Measurements from ENCODE around the gene PLA2G2F. TPM values are rescaled to one million over a fixed set of nuclear protein-coding genes. Genes with fewer than 3 reads are reported as not detected.

The PLA2G2F gene
- total RNA-seq, 2 experiments from 2014 or later, result not detected

- ChIA-PET POLR2A (no interaction called here), CTCF (no interaction called here)
Observed at GRCh38 chr1:20160034-20160433, 20.9 kb downstream of the PLA2G2F start.

- ChIA-PET CTCF (interaction anchor here (1.0 to 1.5 kb wide), 2 partner anchors 9 to 31 kb away, joined by 3 to 6 read pairs; no protein-coding TSS in a partner anchor), POLR2A (no interaction called here)
Observed at GRCh38 chr1:20164694-20165202, 25.6 kb downstream of the PLA2G2F start.

- POLR2A ChIA-PET, result no interaction called here
Observed at GRCh38 chr1:20165522-20165951, 26.4 kb downstream of the PLA2G2F start.

GRCh38 chr1:20166051-20166450, 26.9 kb downstream of the PLA2G2F start:
- POLR2A ChIA-PET, result no interaction called here

More at GRCh38 chr1:20165522-20165951, 26.4 kb downstream of the PLA2G2F start:
- CTCF ChIA-PET, result interaction anchor here (0.5 to 1.5 kb wide), 4 partner anchors 14 to 90 kb away, joined by 3 to 6 read pairs (median 3); no protein-coding TSS in a partner anchor

GRCh38 chr1:20167126-20167525, 28.0 kb downstream of the PLA2G2F start:
- POLR2A ChIA-PET, result no interaction called here
- CTCF ChIA-PET, result interaction anchor here (0.6 kb wide), 1 partner anchor 386 kb away, joined by 3 read pairs; no protein-coding TSS in a partner anchor

More at GRCh38 chr1:20166051-20166450, 26.9 kb downstream of the PLA2G2F start:
- CTCF ChIA-PET, result interaction anchor here (0.9 to 1.5 kb wide), 3 partner anchors 13 to 30 kb away, joined by 3 to 6 read pairs (median 3); no protein-coding TSS in a partner anchor

- ChIA-PET CTCF (no interaction called here), POLR2A (no interaction called here)
Observed at GRCh38 chr1:20168564-20169491, 29.7 kb downstream of the PLA2G2F start.

- POLR2A ChIA-PET, result no interaction called here
- CTCF ChIA-PET, result no interaction called here
Observed at GRCh38 chr1:20169932-20170331, 30.8 kb downstream of the PLA2G2F start.

- CTCF ChIA-PET, result interaction anchor here (2.5 kb wide), 1 partner anchor 23 kb away, joined by 7 read pairs; no protein-coding TSS in a partner anchor
- POLR2A ChIA-PET, result interaction anchor here (0.7 kb wide), 1 partner anchor 15 kb away, joined by 3 read pairs; no protein-coding TSS in a partner anchor
Observed at GRCh38 chr1:20172033-20172590, 33.0 kb downstream of the PLA2G2F start.

GRCh38 chr1:20174937-20175666, 36.0 kb downstream of the PLA2G2F start:
- ChIA-PET POLR2A (no interaction called here), CTCF (no interaction called here)

- POLR2A ChIA-PET, result interaction anchor here (0.7 kb wide), 1 partner anchor 863 kb away, joined by 3 read pairs; no protein-coding TSS in a partner anchor
- CTCF ChIA-PET, result interaction anchor here (0.5 to 0.9 kb wide), 3 partner anchors 13 to 466 kb away, joined by 3 read pairs; no protein-coding TSS in a partner anchor
Observed at GRCh38 chr1:20178634-20179370, 39.7 kb downstream of the PLA2G2F start.

GRCh38 chr1:20179371-20180128, 40.4 kb downstream of the PLA2G2F start:
- ChIA-PET POLR2A (interaction anchor here (0.7 kb wide), 1 partner anchor 864 kb away, joined by 3 read pairs; no protein-coding TSS in a partner anchor), CTCF (interaction anchor here (0.6 to 1.0 kb wide), 3 partner anchors 14 to 33 kb away, joined by 3 to 5 read pairs (median 3); no protein-coding TSS in a partner anchor)

- ChIA-PET POLR2A (no interaction called here), CTCF (interaction anchor here (0.6 to 1.6 kb wide), 3 partner anchors 15 to 32 kb away, joined by 3 to 5 read pairs (median 5); no protein-coding TSS in a partner anchor)
Observed at GRCh38 chr1:20180129-20180843, 41.2 kb downstream of the PLA2G2F start.

GRCh38 chr1:20180844-20181207, 41.7 kb downstream of the PLA2G2F start:
- ChIA-PET POLR2A (no interaction called here), CTCF (interaction anchor here (1.6 kb wide), 1 partner anchor 14 kb away, joined by 5 read pairs; no protein-coding TSS in a partner anchor)

GRCh38 chr1:20182415-20182814, 43.3 kb downstream of the PLA2G2F start:
- POLR2A ChIA-PET, result no interaction called here
- CTCF ChIA-PET, result interaction anchor here (1.3 to 1.6 kb wide), 2 partner anchors 13 to 30 kb away, joined by 3 to 5 read pairs; no protein-coding TSS in a partner anchor

- POLR2A ChIA-PET, result no interaction called here
- CTCF ChIA-PET, result interaction anchor here (1.3 to 1.6 kb wide), 2 partner anchors 12 to 30 kb away, joined by 3 to 5 read pairs; no protein-coding TSS in a partner anchor
Observed at GRCh38 chr1:20183035-20183434, 43.9 kb downstream of the PLA2G2F start.

- CTCF ChIA-PET, result interaction anchor here (0.6 to 1.6 kb wide), 2 partner anchors 12 kb away, joined by 3 to 5 read pairs; no protein-coding TSS in a partner anchor
Observed at GRCh38 chr1:20183616-20184271, 44.6 kb downstream of the PLA2G2F start.

More at GRCh38 chr1:20183616-20184271, 44.6 kb downstream of the PLA2G2F start:
- POLR2A ChIA-PET, result no interaction called here

Data from activated CD8-positive, alpha-beta memory T cell treated with anti-CD3 and anti-CD28 coated beads for 36 hours (primary cell).